AG04449 (cell line): ENCODE data around the gene FCMR.
"Not testable (repeated sequence)": the region's sequence is repeated elsewhere in the genome, so short reads cannot be mapped to it uniquely, and the experiment has no call there.

ENCODE experiments used
- CTCF ChIA-PET: fragments of 350-600 bp; formaldehyde crosslinking; extraction: SDS; loops from one replicate; lab custom pipeline; 2021; ENCODE audit warnings: antibody characterized with exemption; lab: Yijun Ruan, JAX
- POLR2A ChIA-PET: fragments of 400-600, 350-600 bp; formaldehyde crosslinking; extraction: SDS; loops from one replicate; lab custom pipeline; 2020; ENCODE audit warnings: antibody characterized with exemption, inconsistent platforms; lab: Yijun Ruan, JAX
- DNase-seq: peaks from one replicate; pipeline ENCODE4 v3.0.0-alpha.2; 2010; ENCODE audit warnings: low read depth, low spot score
- H3K4me3 ChIP-seq: 2 replicates; pipeline ENCODE4 v1.5.1; 2011; ENCODE audit warnings: low read depth, mild to moderate bottlenecking, control low read depth, low read length
- TF ChIP-seq, protein P1 (sequence below): IDR thresholded peaks from one replicate; pipeline ENCODE4 v1.5.1; 2011; ENCODE audit warnings: mild to moderate bottlenecking, moderate library complexity, low read length, control low read depth, inconsistent platforms; ENCODE audit not compliant: insufficient read depth; ENCODE audit errors: missing control alignments

FCMR gene

DNA sequence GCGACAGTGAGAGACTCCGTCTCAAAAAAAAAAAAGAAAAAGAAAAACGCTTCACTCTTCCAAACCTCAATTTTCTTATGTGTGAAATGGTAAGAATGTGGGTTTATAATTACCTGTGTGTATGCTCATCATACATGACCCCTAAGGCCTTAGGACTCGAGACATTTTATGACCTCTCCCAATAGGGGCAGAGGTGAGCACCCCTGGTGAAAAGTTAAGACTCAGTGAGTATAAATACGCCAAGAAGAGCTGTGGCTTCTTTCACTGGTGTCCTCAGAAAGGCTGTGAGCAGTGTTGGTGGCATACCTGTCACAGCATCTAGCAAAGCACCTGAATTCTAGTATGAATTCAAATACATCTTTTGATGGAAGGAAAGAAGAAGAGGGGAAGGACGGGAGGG lies 7.8 kb upstream of the FCMR start:
- POLR2A ChIA-PET: no interaction called here
- TF ChIP-seq, protein P1, sequence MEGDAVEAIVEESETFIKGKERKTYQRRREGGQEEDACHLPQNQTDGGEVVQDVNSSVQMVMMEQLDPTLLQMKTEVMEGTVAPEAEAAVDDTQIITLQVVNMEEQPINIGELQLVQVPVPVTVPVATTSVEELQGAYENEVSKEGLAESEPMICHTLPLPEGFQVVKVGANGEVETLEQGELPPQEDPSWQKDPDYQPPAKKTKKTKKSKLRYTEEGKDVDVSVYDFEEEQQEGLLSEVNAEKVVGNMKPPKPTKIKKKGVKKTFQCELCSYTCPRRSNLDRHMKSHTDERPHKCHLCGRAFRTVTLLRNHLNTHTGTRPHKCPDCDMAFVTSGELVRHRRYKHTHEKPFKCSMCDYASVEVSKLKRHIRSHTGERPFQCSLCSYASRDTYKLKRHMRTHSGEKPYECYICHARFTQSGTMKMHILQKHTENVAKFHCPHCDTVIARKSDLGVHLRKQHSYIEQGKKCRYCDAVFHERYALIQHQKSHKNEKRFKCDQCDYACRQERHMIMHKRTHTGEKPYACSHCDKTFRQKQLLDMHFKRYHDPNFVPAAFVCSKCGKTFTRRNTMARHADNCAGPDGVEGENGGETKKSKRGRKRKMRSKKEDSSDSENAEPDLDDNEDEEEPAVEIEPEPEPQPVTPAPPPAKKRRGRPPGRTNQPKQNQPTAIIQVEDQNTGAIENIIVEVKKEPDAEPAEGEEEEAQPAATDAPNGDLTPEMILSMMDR: no peak
- DNase-seq: no peak
- H3K4me3 ChIP-seq: no peak overlapping the region
- CTCF ChIA-PET: interaction anchor here (0.8 to 4.7 kb wide), 2 partner anchors 11 to 17 kb away, joined by 3 to 32 read pairs; no protein-coding TSS in a partner anchor

DNA sequence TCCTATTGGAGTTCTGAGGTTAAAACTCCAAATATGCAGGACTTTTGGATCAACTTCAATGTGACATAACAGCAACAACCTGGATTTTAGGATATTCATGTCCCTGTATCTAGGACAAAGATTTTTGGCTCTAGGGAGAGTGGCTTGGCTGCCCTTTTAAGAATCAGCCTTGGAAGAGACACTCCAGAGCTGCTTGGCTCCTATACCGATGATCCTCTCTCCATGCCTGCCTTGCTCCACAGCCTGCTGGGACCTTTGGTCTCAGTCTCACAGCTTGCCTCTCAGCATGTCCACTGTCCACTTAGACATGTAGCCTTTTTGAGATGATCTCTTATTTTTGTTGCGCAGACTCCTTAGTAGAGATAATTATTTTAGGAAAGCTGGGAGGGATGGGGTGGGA lies 4.5 kb upstream of the FCMR start:
- TF ChIP-seq, protein P1: no peak
- CTCF ChIA-PET: interaction anchor here (0.8 to 4.7 kb wide), 3 partner anchors 14 to 200 kb away, joined by 3 to 32 read pairs (median 5); no protein-coding TSS in a partner anchor
- POLR2A ChIA-PET: no interaction called here
- H3K4me3 ChIP-seq: no peak overlapping the region
- DNase-seq: no peak

DNA sequence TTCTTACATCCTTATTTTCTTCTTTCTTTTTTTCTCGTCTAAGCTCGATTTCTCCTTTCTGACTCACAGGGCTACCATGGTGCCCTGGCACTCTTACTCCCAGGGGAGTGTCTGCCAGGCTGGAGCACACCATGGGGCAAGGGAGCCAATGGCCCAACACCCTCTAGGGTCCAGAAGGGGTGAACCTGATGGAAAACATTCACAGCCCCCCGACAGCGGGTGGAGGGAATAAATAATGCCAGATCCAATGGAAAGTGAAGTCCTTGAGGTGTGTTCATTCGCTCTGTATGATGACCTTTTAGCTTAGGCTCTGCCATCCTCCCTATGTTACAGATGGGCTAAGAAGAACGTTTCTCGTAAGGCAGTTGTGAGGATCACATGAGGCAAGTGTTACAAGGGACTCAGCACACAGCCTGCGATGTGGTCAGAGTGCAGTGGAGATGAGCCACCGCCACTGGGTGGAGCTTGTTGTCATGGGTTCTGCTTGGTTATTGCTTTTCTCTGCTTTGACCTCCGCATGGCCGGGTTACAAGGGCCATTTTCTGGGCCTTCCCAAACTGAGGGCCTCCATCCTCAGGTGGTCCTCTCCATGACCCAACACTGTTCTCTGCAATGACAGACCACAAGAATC lies 3.5 kb upstream of the FCMR start:
- ChIA-PET CTCF (interaction anchor here (0.6 to 1.6 kb wide), 9 partner anchors 9 to 198 kb away, joined by 3 to 8 read pairs (median 4); partner anchors contain the start of gene IL20), POLR2A (no interaction called here)
- TF ChIP-seq, protein P1: no peak
- DNase-seq: no peak
- no peak overlapping the region for H3K4me3 ChIP-seq

DNA sequence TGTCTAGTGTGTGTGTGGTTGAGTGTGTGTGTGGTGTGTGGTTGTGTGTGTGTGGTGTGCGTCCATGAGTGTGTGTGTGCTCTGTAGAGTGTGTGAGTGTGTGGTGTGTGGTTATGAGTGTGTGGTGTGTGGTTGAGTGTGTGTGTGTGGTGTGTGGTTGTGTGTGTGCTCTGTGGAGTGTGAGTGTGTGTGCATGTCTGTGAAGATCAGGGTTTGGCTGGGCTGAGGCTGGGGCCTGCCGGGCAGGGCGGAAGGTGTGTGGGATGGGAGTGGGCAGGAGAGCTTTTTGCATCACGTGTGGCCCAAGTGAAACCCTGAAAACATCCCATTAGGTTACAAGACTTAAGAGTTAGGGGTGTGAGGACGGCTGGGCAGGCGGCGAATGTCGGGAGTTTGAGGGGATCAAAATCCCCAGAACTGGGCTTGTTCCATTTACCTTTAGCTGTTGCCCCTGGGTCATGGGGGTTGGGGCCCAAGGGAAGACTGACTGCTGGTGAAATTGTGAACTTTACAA lies 2.9 kb upstream of the FCMR start:
- TF ChIP-seq, protein P1: no peak
- no peak overlapping the region for H3K4me3 ChIP-seq
- POLR2A ChIA-PET: no interaction called here
- no peak for DNase-seq
- CTCF ChIA-PET: interaction anchor here (0.6 to 1.6 kb wide), 9 partner anchors 9 to 198 kb away, joined by 3 to 8 read pairs (median 4); partner anchors contain the start of gene IL20

- H3K4me3 ChIP-seq, POLR2A ChIA-PET, DNase-seq: not testable (repeated sequence)
- CTCF ChIA-PET: interaction anchor here (0.9 to 1.5 kb wide), 4 partner anchors 8 to 155 kb away, joined by 3 to 5 read pairs (median 4); partner anchors contain the start of gene IL20
Observed at GRCh38 chr1:206923961-206924557, 2.3 kb upstream of the FCMR start.

DNA sequence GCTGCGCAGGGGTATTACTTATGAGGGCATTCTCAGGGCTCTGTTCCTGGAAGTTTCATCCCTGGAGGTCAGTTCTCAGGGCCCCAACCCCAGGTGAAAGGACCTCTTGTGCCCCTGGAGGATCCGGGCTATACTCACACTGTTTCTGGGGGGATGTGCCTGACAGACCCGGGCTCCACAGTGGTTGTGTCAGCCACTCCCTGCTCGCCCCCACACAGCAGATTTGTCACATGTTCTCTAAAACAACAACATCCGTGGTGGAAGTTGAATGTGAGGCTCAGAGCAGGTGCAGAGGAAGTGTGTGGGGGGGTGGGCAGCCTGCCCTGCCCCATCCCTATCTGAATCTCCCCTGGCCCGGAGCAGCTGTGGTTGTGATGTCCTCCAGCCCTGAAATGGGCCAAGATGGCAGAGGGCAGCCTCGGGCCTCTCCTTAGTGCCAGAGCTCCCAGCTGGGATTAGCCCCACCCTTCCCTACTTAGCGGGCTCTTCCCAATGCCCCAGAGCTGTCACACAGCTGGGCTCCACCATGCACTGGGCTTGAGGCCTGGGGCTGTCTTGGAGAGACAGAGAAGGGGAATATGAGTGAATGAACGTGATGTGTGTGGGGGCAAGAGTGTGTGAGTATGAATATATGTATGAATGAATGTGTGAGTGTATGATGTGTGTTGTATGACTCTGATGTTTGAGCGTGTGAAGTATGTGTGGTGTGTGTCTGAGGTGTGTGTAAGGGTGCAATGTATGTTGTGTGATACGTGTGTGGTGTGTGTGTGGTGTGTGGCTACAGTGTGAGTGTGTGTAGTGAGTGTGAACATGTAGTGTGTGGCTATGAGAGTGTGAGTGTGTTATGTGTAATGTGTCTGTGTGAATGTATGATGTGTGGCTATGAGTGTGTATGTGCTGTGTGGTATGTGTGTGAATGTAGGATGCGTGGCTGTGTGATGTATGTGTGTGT lies 1.5 kb upstream of the FCMR start:
- no peak for DNase-seq
- POLR2A ChIA-PET: no interaction called here

More for the DNA sequence above, 1.5 kb upstream of the FCMR start:
- TF ChIP-seq, protein P1: no peak
- CTCF ChIA-PET: interaction anchor here (0.9 to 12.9 kb wide), 3 partner anchors 8 to 195 kb away, joined by 4 to 490 read pairs (median 38); no protein-coding TSS in a partner anchor
- H3K4me3 ChIP-seq: no peak overlapping the region
